GM18505 (cell line): ENCODE measurements around the gene CDV3.

Experiments used
- ATAC-seq: cut with Tn5 transposase; IDR thresholded peaks from one replicate; pipeline ENCODE4 v1.9.1; 2021; ENCODE audit not compliant: unreplicated experiment
- POLR2A ChIP-seq: IDR thresholded peaks from 4 replicates; pipeline ENCODE4 v1.6.1; 2011; ENCODE audit warnings: borderline replicate concordance; ENCODE audit not compliant: insufficient read depth, insufficient read length; ENCODE audit errors: extremely low read depth

CDV3 gene

DNA sequence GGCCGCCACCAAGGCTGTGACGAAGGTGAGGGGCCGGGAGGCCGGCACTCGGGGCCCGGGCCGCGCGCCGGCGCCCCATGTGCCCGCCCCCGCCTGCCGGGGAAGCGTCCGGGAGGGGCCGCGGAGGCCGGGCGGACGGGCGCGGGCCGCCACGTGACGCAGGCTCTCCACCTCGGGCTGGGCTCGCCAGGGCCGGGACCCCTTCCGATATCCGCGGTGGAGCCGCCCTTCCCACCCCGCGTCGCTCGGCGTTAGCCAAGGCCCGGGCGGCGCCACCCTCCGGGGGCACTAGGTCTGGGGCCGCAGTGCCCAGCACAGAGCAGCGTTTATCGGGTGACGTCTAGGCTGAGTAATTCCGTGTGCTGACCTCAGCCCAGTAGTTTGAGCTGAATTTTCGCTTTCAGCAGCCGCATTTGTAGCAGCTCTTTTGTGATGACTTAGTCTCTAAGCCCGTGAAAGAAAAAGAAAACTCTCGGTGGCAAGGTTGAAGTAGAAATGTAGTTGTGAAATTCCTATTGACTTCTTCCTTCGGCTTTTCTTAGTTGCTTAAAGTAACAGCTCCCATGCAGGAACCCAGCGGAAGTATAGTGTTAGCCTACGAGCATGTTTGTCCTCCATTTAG lies 885 bp downstream of the CDV3 start:
- ATAC-seq = peak; percentile 35
- TF ChIP-seq POLR2A = peak; percentile 73

DNA sequence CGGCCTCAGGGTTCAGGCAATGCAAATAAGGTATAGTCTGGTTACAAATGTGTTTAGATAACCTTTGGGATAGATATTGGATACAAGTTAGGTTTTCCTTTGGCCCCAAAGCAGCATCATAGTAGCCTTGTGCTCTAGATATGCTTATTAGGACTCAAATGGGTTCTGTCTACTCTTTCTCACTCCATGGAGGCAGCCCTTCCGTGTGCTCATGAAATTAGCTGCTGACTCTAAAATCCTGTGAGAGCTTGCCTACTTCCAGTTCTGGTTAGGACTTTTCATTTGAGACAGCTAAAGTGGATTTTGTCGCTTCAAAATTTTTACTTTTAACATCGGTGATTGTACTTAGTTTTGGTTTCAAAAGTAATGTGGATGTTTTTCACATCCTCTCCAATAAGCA lies 1.6 kb downstream of the CDV3 start:
- no peak for TF ChIP-seq POLR2A
- no peak for ATAC-seq

DNA sequence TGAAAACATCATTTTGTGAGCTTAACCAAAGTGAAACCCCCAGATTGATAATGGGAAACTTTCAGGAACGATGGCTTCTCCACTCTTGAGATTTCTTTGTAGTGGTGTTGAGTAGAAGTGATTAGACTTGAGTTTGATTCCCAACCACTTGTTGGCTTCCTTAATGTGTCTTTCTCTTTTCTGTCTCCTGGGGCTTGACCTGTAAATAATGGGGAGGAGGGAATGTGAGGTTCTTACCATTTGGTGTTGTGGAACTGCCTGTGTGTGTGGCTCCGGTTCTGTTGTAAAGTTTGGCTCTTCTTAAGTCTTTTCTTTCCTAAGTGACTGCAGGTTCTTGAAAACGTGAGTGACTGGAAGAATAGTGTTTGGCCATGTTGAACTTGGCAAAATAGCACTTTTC lies 2.7 kb downstream of the CDV3 start:
- no peak for ATAC-seq
- no peak for TF ChIP-seq POLR2A

DNA sequence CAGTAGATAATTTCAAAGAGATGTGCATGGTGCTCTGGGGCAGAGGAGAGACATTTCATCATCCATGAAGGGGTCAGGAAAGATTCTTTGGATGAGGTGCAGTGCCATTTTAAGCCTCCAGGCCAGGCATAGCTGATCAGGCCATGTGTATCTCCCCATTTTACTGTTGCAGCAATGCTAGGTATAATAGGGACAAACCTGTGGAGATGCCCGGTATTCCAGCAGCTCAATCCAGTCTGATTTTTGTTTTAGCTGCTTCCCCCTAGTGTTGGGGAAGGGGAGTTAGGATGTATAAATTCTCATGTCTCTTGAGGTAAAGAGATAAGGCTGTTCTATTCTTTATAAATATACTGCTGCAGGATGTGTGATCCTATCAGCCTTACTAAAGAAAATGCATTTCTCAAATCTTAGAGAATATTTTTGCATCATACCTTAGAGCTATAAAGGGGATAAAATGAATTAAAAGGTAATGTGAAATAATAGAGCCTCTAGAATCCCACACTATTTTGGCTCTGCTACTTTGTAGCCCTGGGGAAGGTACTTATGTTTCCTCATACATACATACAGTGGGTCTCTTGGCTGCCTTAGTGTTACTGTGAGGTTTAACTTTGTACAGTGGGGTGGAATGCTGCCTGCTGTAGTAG lies 5.2 kb downstream of the CDV3 start:
- ATAC-seq = no peak

DNA sequence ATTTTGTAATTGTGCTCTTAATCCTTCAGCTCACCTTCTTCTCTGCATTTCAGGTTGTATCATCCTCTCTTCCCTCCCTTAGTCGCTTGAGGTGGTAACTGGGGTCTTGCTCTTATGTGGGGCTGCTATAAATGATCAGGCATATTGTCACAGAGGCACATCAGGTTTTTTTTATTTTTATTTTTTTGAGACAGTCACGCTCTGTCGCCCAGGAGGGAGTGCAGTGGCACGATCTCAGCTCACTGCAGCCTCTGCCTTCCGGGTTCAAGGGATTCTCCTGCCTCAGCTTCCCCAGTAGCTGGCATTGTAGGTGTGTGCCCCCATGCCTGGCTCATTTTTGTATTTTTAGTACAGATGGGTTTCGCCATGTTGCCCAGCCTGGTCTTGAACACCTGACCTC lies 9.9 kb downstream of the CDV3 start:
- ATAC-seq = no peak
- no peak for TF ChIP-seq POLR2A

More for the DNA sequence above, 5.2 kb downstream of the CDV3 start:
- peak; percentile 14 for TF ChIP-seq POLR2A

DNA sequence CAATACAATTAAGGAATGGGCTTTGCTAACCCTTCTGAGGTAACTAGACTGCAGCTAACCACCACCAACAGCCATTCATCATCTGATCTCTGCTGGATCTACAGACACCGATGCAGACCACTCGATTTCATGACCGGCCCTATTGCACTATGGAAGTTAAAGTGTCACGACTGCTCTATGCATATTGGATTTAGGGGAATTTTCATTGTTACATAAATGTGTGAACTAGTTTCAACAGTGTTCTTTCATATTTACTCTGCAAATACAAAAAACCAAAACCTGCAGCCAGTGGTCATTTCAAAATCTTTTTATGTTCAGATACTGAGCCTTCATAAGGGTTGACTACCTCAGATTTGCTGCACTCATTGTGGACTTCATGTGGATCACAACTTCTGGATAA lies 14.5 kb downstream of the CDV3 start:
- no peak for TF ChIP-seq POLR2A

DNA sequence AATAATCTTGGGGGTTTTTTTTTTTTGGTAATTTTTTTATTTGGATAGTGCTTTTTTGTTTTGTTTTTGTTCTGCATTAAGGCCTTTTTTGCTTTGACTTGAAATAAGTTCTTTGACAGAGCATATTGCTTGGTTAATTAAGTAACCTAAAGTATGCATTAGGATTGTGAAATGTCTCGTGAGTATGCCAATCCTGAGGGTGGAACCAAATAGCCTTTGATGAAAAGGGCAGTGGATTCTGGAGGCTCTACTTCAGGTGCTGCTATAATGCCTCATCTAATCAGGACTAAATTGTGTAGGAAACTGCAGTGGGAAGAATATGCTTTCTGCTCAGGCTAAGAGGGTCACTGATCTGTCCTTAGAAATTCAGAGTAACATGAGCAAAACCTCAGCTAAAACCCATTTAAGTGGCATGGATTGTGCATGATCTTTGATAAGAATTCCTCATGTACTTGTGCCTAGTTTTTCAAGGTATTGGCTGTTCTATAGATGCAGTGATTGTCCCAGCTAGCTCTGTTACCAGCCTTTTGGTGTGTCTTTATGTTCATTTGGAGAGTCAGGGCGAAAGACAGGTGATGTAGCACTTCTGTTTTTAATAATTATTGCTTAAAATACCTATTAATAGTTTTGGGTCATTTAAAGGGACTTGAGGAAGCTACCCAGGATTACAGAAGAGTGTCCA lies 15.4 kb downstream of the CDV3 start:
- TF ChIP-seq POLR2A = no peak
- ATAC-seq = no peak

More for the DNA sequence above, 14.5 kb downstream of the CDV3 start:
- ATAC-seq = no peak

DNA sequence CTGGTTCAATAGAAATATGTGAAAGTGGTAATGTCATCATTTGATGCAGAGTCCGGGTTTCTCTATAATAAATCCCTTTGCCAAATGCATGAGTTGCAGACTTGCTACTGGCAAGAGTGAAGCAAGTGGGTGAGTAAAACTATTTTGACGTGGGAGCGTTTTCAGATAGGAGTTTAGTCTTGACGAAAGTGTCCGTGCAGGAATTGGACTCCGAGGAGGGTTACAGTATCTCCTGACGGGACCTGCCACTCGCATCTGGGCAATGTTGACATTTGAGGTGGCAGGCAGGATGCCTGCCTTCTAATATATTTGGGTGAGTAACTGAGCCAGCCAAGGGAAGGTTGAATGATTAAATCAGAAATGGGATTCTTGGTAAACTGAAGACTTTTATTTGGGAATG lies 16.0 kb downstream of the CDV3 start:
- TF ChIP-seq POLR2A = no peak
- no peak for ATAC-seq

DNA sequence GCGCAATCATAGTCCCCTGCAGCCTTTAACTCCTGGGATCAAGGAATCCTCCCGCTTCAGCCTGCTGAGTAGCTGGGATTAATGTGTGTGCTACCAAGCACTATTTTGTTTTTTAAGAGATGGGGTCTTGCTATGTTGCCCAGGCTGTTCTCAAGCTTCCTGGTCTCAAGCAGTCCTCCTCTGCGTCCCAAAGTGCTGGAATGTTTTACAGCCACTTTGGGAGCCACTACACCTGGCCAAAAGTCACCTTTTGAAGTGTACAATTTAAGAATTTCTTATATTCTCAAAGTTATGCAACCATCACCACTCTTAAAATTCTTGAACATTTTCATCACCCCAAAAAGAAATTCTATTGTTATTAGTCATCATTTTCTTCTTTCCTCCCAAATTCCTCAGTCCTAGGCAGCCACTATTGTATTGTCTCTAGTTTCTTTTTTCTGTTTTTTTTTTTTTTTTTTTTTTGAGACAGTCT lies 17.8 kb downstream of the CDV3 start:
- no peak for ATAC-seq
- no peak for TF ChIP-seq POLR2A

DNA sequence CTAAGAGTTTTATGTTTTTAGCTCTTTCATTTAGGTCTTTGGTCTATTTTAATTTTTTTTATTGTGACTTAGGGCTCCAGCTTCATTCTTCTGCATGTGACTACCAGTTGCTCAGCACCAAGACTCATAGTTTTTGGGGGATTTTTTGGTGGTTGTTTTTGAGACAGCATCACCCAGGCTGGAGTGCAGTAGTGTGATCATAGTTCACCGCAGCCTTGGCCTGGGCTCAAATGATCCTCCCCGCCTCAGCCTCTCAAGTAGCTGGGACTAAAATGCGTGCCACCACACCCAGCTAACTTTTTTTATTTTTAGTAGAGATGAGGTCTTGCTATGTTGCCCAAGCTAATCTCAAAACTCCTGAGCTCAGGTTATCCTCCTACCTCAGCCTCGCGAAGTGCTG lies 19.4 kb downstream of the CDV3 start:
- no peak for ATAC-seq

DNA sequence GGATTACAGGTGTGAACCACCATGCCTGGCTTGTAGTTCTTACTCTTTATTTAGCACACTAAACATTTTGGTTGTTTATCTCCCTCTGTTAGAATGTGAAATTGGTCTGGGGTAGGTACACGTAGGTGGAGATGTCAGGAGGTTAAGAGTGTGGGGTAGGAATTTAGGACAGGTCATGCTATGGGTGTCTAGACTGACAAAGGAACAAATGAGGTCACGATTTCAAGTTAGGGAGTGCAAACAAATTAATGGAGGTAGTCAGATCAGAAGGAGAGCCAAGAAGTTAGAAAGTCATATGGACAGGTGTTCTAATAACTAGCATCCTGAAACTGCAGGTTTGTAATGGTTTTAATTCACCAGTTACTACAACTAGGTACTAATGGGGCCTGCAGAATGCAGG lies 19.8 kb downstream of the CDV3 start:
- ATAC-seq = no peak
- TF ChIP-seq POLR2A = no peak

More for the DNA sequence above, 19.4 kb downstream of the CDV3 start:
- TF ChIP-seq POLR2A = no peak

DNA sequence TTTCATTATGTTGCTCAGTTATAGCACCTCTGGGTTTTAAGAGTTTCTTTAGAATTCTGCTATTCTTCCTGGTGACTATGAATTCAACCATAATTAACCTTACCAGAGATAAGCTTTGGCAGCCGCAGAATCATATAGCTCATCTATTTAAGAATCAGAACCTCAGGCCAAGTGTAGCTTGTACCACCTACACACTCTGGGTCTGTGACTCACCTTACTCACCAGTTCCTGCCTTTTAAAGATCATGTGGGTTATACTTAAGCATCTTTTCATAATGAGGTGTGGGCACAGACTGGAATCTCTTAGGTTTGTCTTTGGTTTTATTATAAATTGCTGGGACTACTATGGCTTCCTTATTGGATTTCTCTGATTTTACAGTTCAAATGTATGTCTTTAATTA lies 21.9 kb downstream of the CDV3 start:
- TF ChIP-seq POLR2A = no peak
- no peak for ATAC-seq

DNA sequence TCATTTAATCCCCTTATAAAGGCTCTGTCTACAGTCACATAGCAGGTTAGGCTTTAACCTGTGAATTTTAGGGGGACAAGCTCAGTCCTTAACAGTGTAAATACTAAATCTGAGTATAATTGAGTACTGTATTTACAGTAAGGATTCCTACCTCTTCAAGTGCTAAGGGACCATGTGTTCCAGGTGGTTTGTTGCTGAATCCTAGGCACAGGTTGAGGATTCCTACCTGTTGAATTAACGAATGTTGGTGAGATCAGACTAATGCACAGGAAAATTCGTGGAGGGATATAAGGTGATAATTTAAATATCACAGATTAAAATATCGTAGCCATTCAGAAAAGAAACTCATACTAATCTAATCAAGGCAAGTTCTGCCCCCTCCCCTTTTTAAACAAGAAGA lies 24.9 kb downstream of the CDV3 start:
- no peak for TF ChIP-seq POLR2A
- no peak for ATAC-seq

DNA sequence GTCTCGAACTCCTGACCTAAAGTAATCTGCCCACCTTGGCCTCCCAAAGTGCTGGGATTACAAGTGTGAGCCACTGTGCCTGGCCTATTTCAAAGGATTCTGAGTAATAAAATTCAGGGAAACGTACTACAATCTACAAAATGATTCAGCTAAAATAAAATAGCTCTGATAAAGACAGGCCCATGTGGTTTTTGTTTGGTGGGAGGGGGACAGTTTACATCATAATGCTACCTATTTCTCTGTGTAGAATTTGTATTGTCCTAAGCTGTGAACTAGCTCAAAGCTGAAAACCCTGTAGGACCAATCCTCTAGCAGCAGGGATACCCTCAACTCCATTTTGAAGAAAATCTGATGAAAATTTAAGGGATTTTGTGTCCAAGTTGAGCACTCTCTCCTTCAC lies 25.8 kb downstream of the CDV3 start:
- no peak for TF ChIP-seq POLR2A
- no peak for ATAC-seq
